Measurements from ENCODE around the gene PAXIP1. TPM values are rescaled to one million over a fixed set of nuclear protein-coding genes. Genes with fewer than 3 reads are reported as not detected.

PAXIP1 gene
- polyA plus RNA-seq, 4 donors = 3.8 to 14.4 (median 6.2) TPM

DNA sequence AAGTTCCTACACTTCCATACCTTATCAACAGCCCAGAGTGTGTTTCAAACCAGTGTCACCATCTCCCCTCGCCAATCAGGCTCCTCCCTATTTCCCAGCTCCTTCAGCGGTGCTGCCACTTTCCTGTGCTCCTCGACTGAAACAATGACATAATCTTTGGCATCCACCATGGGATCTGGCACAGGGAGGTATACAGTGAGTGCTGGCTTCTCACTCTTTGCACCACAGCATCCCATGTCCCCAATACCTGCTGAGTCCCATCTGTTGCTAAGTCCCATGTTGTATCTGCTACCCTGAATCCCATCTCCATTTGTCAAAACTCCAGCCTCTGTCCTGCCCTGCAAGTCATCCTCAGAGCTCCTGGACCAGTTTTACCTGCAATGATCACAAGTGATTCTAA, 15.4 kb downstream of the PAXIP1 start:
- DNase-seq (no peak), FAIRE-seq (no peak)
- H3K36me3 ChIP-seq (ENCODE audit: control insufficient read depth in 3 of 3, insufficient read depth in 2 of 3, low read depth in 1 of 3, low read length in 3 of 3) = peaks cover 0 to 16% (median 2%) of the 10 kb centered on the region in 3 donors
- H3K27ac ChIP-seq (ENCODE audit: low read depth in 1 of 3, low read length in 2 of 3) = no peak overlapping the region
- H3K4me1 ChIP-seq (ENCODE audit: control insufficient read depth in 3 of 3, insufficient read depth in 2 of 3, low read depth in 1 of 3, low read length in 2 of 3) = no peaks in the 10 kb centered on the region
- H3K9me3 ChIP-seq (ENCODE audit: control insufficient read depth in 2 of 2, insufficient read depth in 1 of 2, low read depth in 1 of 2, low read length in 1 of 2) = no peaks in the 10 kb centered on the region
- H3K4me3 ChIP-seq (ENCODE audit: low read depth in 1 of 3, low read length in 3 of 3) = no peak overlapping the region
- 69 to 75% (median 70%) methylated on average over 3 of the region's 3 CpGs for WGBS, 3 donors
- no peaks in the 10 kb centered on the region for H3K27me3 ChIP-seq (ENCODE audit: control insufficient read depth in 3 of 3, insufficient read depth in 3 of 3, low read length in 3 of 3)

DNA sequence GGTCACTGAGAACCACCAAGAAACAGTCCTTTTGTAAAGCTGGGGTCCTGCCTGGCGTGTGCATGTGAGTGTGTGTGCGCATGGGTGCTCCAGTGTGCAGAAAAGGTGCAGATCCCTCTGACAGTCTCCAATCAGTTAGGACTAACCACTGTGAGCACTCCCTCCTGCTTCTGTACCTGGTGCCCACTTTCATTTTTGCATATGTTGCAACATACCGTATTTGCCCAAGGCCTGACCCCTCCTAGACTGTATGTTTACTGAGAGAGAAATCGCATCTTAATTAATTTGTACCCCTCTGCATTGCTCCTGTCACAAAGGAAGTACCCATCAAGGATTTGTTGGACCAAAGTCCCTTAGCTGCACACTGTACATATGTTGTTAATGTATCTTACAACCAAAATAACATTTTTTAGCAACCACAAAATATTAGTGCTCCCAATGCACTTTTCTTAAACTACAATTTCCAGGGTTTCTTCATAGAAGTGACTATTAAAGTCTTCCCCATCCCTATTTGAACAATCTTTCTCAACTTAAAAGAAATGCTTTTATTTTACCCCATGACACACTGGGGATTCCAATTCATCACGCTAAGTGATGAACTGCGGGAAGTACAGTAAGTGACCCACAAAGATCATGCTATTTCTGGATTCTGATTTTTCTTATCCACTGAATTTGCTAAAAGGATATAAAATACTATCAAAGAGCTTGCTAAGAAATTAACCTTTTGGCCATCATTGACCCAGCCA, 16.6 kb downstream of the PAXIP1 start:
- no peaks in the 10 kb centered on the region for H3K27me3 ChIP-seq (ENCODE audit: control insufficient read depth in 3 of 3, insufficient read depth in 3 of 3, low read length in 3 of 3)
- DNase-seq (no peak), FAIRE-seq (no peak)
- no peaks in the 10 kb centered on the region for H3K9me3 ChIP-seq (ENCODE audit: control insufficient read depth in 2 of 2, insufficient read depth in 1 of 2, low read depth in 1 of 2, low read length in 1 of 2)
- WGBS, 3 donors = 94 to 96% (median 95%) methylated on average over 6 of the region's 6 CpGs
- peaks cover 0 to 18% (median 2%) of the 10 kb centered on the region in 3 donors for H3K36me3 ChIP-seq (ENCODE audit: control insufficient read depth in 3 of 3, insufficient read depth in 2 of 3, low read depth in 1 of 3, low read length in 3 of 3)
- H3K4me3 ChIP-seq (ENCODE audit: low read depth in 1 of 3, low read length in 3 of 3) = no peak overlapping the region
- no peak overlapping the region for H3K27ac ChIP-seq (ENCODE audit: low read depth in 1 of 3, low read length in 2 of 3)
- no peaks in the 10 kb centered on the region for H3K4me1 ChIP-seq (ENCODE audit: control insufficient read depth in 3 of 3, insufficient read depth in 2 of 3, low read depth in 1 of 3, low read length in 2 of 3)

DNA sequence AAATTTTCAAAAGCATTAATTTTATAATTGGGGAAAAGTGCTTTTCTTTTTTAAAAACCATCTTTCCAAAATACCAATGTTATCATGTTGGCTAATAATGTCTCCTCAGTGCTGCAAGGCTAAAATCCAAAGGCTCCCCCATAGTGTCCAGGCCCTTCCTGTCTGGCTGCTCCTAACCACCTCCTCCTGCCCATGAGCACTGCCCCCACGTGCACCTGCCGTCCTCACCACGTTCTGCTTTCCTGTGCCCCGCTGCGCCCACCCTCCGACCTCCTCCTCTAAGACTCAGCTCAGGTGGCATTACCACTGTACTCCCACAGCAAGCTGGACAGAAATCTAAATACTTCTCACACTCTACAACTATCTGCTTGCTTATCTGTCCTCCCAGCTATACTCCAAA, 17.7 kb downstream of the PAXIP1 start:
- Histone ChIP-seq H3K27me3 (ENCODE audit: control insufficient read depth in 3 of 3, insufficient read depth in 3 of 3, low read length in 3 of 3) (no peaks in the 10 kb centered on the region), H3K27ac (ENCODE audit: low read depth in 1 of 3, low read length in 2 of 3) (no peak overlapping the region), H3K4me3 (ENCODE audit: low read depth in 1 of 3, low read length in 3 of 3) (no peak overlapping the region), H3K9me3 (ENCODE audit: control insufficient read depth in 2 of 2, insufficient read depth in 1 of 2, low read depth in 1 of 2, low read length in 1 of 2) (no peaks in the 10 kb centered on the region), H3K4me1 (ENCODE audit: control insufficient read depth in 3 of 3, insufficient read depth in 2 of 3, low read depth in 1 of 3, low read length in 2 of 3) (no peaks in the 10 kb centered on the region), H3K36me3 (ENCODE audit: control insufficient read depth in 3 of 3, insufficient read depth in 2 of 3, low read depth in 1 of 3, low read length in 3 of 3) (peaks cover 0 to 25% (median 2%) of the 10 kb centered on the region in 3 donors)
- no peak for FAIRE-seq
- DNase-seq = no peak
- WGBS, 3 donors = 84 to 85% (median 84%) methylated on average over 6 of the region's 6 CpGs

DNA sequence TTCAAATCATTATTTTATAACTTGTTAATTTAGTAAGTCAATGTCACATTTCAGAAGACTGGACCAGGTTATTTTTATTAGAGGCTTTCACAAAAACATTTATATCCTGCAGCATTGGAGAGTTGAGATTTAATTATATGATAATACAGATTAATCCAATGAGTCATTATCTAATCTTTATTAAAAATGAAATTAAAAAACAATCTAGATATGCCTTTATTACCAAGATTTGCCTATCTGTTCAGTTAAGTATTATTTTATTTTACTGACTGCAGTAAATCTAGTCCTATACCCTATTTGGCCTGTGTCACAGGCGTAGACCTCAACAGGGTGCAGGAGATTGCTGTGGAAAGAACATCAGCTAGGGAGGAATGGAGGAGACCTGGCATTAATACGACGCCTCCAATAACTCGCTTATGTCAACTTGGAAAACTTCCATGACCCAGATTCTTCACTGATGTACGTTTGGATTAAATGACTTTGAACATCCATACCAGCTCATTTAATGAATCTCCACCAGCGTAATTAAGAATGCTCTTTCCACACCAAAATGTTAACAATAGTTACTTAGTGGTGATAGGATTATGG, 18.2 kb downstream of the PAXIP1 start:
- Histone ChIP-seq H3K36me3 (ENCODE audit: control insufficient read depth in 3 of 3, insufficient read depth in 2 of 3, low read depth in 1 of 3, low read length in 3 of 3) (peaks cover 0 to 23% (median 2%) of the 10 kb centered on the region in 3 donors), H3K27ac (ENCODE audit: low read depth in 1 of 3, low read length in 2 of 3) (no peak overlapping the region), H3K9me3 (ENCODE audit: control insufficient read depth in 2 of 2, insufficient read depth in 1 of 2, low read depth in 1 of 2, low read length in 1 of 2) (no peaks in the 10 kb centered on the region), H3K27me3 (ENCODE audit: control insufficient read depth in 3 of 3, insufficient read depth in 3 of 3, low read length in 3 of 3) (no peaks in the 10 kb centered on the region), H3K4me1 (ENCODE audit: control insufficient read depth in 3 of 3, insufficient read depth in 2 of 3, low read depth in 1 of 3, low read length in 2 of 3) (no peaks in the 10 kb centered on the region), H3K4me3 (ENCODE audit: low read depth in 1 of 3, low read length in 3 of 3) (no peak overlapping the region)
- DNase-seq = no peak
- 52 to 70% (median 59%) methylated on average over 6 of the region's 6 CpGs for WGBS, 3 donors
- FAIRE-seq = no peak

DNA sequence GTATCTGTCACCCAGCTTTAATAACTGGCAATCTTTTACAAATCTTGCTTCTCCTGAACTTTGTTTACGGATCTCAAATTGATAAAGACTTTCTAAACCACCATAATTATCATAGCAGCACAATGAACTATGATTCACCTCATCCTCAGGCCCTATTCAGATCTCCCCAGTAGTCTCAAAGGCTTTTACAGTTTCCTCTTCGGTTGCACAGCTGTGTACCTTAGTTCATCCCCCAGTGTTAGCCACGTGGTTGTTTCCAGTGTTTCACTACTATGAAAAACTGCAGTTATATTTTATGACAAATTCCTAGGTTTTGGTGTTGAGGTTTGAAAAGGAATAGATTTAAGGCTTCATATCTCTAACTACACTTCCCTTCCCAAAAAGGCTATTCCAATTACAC, 24.9 kb downstream of the PAXIP1 start:
- Histone ChIP-seq H3K27ac (ENCODE audit: low read depth in 1 of 3, low read length in 2 of 3) (no peak overlapping the region), H3K4me1 (ENCODE audit: control insufficient read depth in 3 of 3, insufficient read depth in 2 of 3, low read depth in 1 of 3, low read length in 2 of 3) (no peaks in the 10 kb centered on the region), H3K9me3 (ENCODE audit: control insufficient read depth in 2 of 2, insufficient read depth in 1 of 2, low read depth in 1 of 2, low read length in 1 of 2) (no peaks in the 10 kb centered on the region), H3K36me3 (ENCODE audit: control insufficient read depth in 3 of 3, insufficient read depth in 2 of 3, low read depth in 1 of 3, low read length in 3 of 3) (peaks cover 8 to 27% (median 10%) of the 10 kb centered on the region in 3 donors), H3K27me3 (ENCODE audit: control insufficient read depth in 3 of 3, insufficient read depth in 3 of 3, low read length in 3 of 3) (no peaks in the 10 kb centered on the region), H3K4me3 (ENCODE audit: low read depth in 1 of 3, low read length in 3 of 3) (no peak overlapping the region)
- no peak for DNase-seq
- FAIRE-seq = no peak
- 80 to 85% (median 82%) methylated on average over 3 of the region's 3 CpGs for WGBS, 3 donors

DNA sequence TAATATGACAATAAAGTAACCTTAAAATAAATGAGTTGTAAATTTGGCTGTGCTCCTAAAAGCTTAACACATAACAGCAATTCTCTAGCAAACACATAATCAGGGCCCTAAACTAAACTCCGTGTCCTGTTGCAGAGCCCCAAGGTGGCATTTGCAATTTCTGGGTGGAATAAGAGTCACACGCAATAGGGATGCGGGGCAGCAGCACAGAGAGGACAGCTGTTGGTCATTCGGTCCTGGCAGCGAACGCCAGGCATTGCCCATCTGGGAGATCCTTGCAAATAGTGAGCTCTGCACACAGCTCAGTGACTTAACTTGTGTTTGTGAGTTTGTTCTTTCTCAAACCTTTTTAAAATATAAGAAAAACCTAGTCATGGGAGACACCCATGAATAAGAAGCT, 25.7 kb downstream of the PAXIP1 start:
- Histone ChIP-seq H3K27ac (ENCODE audit: low read depth in 1 of 3, low read length in 2 of 3) (no peak overlapping the region), H3K36me3 (ENCODE audit: control insufficient read depth in 3 of 3, insufficient read depth in 2 of 3, low read depth in 1 of 3, low read length in 3 of 3) (peaks cover 8 to 27% (median 10%) of the 10 kb centered on the region in 3 donors), H3K27me3 (ENCODE audit: control insufficient read depth in 3 of 3, insufficient read depth in 3 of 3, low read length in 3 of 3) (no peaks in the 10 kb centered on the region), H3K4me1 (ENCODE audit: control insufficient read depth in 3 of 3, insufficient read depth in 2 of 3, low read depth in 1 of 3, low read length in 2 of 3) (no peaks in the 10 kb centered on the region), H3K4me3 (ENCODE audit: low read depth in 1 of 3, low read length in 3 of 3) (no peak overlapping the region), H3K9me3 (ENCODE audit: control insufficient read depth in 2 of 2, insufficient read depth in 1 of 2, low read depth in 1 of 2, low read length in 1 of 2) (no peaks in the 10 kb centered on the region)
- FAIRE-seq (no peak), DNase-seq (no peak)
- 89 to 94% (median 94%) methylated on average over 6 of the region's 6 CpGs for WGBS, 3 donors

DNA sequence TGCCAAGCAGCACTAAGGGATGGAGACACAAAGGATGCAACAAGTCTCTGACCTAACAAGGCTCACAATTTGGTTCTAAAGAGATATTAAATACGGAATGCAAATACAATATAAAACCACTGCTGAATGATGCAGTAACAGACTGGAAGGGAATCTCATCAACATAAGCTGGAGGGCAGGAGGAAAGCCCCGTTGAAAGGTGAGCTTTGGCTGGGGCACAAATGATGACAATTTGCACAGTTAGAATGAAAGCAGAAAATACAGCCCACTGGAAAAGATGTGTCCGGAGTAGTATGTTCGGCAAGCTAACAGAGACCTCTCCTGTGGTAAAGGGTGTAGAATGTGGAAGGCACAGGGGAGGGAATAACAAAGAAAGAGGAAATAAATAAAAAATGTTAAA, 26.1 kb downstream of the PAXIP1 start:
- FAIRE-seq (no peak), DNase-seq (no peak)
- Histone ChIP-seq H3K27me3 (ENCODE audit: control insufficient read depth in 3 of 3, insufficient read depth in 3 of 3, low read length in 3 of 3) (no peaks in the 10 kb centered on the region), H3K36me3 (ENCODE audit: control insufficient read depth in 3 of 3, insufficient read depth in 2 of 3, low read depth in 1 of 3, low read length in 3 of 3) (peaks cover 6 to 26% (median 10%) of the 10 kb centered on the region in 3 donors), H3K27ac (ENCODE audit: low read depth in 1 of 3, low read length in 2 of 3) (no peak overlapping the region), H3K4me1 (ENCODE audit: control insufficient read depth in 3 of 3, insufficient read depth in 2 of 3, low read depth in 1 of 3, low read length in 2 of 3) (no peaks in the 10 kb centered on the region), H3K9me3 (ENCODE audit: control insufficient read depth in 2 of 2, insufficient read depth in 1 of 2, low read depth in 1 of 2, low read length in 1 of 2) (no peaks in the 10 kb centered on the region), H3K4me3 (ENCODE audit: low read depth in 1 of 3, low read length in 3 of 3) (no peak overlapping the region)
- 93 to 96% (median 93%) methylated on average over 4 of the region's 4 CpGs for WGBS, 3 donors

DNA sequence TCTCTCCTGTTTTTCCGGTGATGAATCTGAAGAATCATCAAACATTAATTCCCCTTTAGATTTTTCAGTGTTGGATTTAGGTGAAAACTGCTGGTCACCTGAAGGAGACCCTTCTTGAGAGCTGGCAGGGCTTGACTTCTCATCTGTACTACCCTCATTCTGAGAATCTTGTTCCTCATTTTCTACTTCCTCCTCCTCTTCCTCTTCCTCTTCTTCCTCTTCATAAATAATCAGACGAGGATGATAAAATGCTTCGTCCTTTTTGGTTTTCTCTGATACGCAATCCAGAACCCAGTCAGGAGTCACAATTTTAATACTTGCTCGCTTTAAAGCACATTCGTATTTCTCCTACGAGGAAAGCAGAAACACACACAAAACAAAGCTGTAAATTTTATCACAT, 26.9 kb downstream of the PAXIP1 start:
- H3K4me1 ChIP-seq (ENCODE audit: control insufficient read depth in 3 of 3, insufficient read depth in 2 of 3, low read depth in 1 of 3, low read length in 2 of 3) = no peaks in the 10 kb centered on the region
- no peaks in the 10 kb centered on the region for H3K9me3 ChIP-seq (ENCODE audit: control insufficient read depth in 2 of 2, insufficient read depth in 1 of 2, low read depth in 1 of 2, low read length in 1 of 2)
- FAIRE-seq (no peak), DNase-seq (no peak)
- no peak overlapping the region for H3K4me3 ChIP-seq (ENCODE audit: low read depth in 1 of 3, low read length in 3 of 3)
- 87 to 95% (median 90%) methylated on average over 7 of the region's 7 CpGs for WGBS, 3 donors
- no peak overlapping the region for H3K27ac ChIP-seq (ENCODE audit: low read depth in 1 of 3, low read length in 2 of 3)
- H3K27me3 ChIP-seq (ENCODE audit: control insufficient read depth in 3 of 3, insufficient read depth in 3 of 3, low read length in 3 of 3) = no peaks in the 10 kb centered on the region
- H3K36me3 ChIP-seq (ENCODE audit: control insufficient read depth in 3 of 3, insufficient read depth in 2 of 3, low read depth in 1 of 3, low read length in 3 of 3) = peaks cover 8 to 29% (median 10%) of the 10 kb centered on the region in 3 donors
